ENCODE data around the gene CNTLN. TPM values are rescaled to one million over a fixed set of nuclear protein-coding genes. Genes with fewer than 3 reads are reported as not detected.

CNTLN gene
- total and polyA plus RNA-seq, 2 donors (not counting 1 experiment from before 2014, with no cell fraction given): 9.1 to 13.0 TPM

GRCh38 chr9:17367035-17367434 lies 232.2 kb downstream of the CNTLN start:
- DNase-seq (ENCODE audit: low read depth in 2 of 2): no peak
- H3K9me3 ChIP-seq (ENCODE audit: control insufficient read depth, insufficient read depth, low read depth, low read length): no peaks in the 10 kb centered on the region
- no peak overlapping the region for H3K4me3 ChIP-seq (replicated peaks in 1 of 4; ENCODE audit: control extremely low read depth in 1 of 4, insufficient read depth in 1 of 4, low read depth in 3 of 4, low read length in 4 of 4)
- H3K36me3 ChIP-seq (ENCODE audit: control insufficient read depth, insufficient read depth, low read length): no peaks in the 10 kb centered on the region
- H2AFZ ChIP-seq (ENCODE audit: low read length): no peak overlapping the region
- TF ChIP-seq EZH2 (IDR thresholded peaks at IDR 0.05; ENCODE audit: low read length, missing control alignments) (no peak), CTCF (conservative IDR thresholded peaks at IDR 0.05 in 1 of 2, IDR thresholded peaks at IDR 0.05 in 1 of 2; ENCODE audit: low read depth in 1 of 2, low read length in 2 of 2) (no peak)
- no peak overlapping the region for H3K4me2 ChIP-seq (ENCODE audit: extremely low read depth, insufficient read depth, low read length)
- H3K9ac ChIP-seq (ENCODE audit: insufficient read depth, low read length): no peak overlapping the region
- H4K20me1 ChIP-seq (ENCODE audit: control insufficient read depth, extremely low read depth, insufficient read depth, low read length): no peaks in the 10 kb centered on the region
- no peak overlapping the region for H3K27ac ChIP-seq (ENCODE audit: insufficient read depth, low read length)
- H3K79me2 ChIP-seq (ENCODE audit: control insufficient read depth, insufficient read depth, low read length): no peaks in the 10 kb centered on the region
- H3K4me1 ChIP-seq (ENCODE audit: control insufficient read depth, extremely low read depth, insufficient read depth, low read length): no peaks in the 10 kb centered on the region
- H3K27me3 ChIP-seq (ENCODE audit: control insufficient read depth, insufficient read depth, low read length): no peaks in the 10 kb centered on the region

GRCh38 chr9:17380126-17380861 lies 245.5 kb downstream of the CNTLN start:
- no peak overlapping the region for H3K27ac ChIP-seq (ENCODE audit: insufficient read depth, low read length)
- H3K36me3 ChIP-seq (ENCODE audit: control insufficient read depth, insufficient read depth, low read length): no peaks in the 10 kb centered on the region
- no peaks in the 10 kb centered on the region for H3K27me3 ChIP-seq (ENCODE audit: control insufficient read depth, insufficient read depth, low read length)
- H4K20me1 ChIP-seq (ENCODE audit: control insufficient read depth, extremely low read depth, insufficient read depth, low read length): no peaks in the 10 kb centered on the region
- no peak overlapping the region for H3K4me2 ChIP-seq (ENCODE audit: extremely low read depth, insufficient read depth, low read length)
- H3K4me1 ChIP-seq (ENCODE audit: control insufficient read depth, extremely low read depth, insufficient read depth, low read length): no peaks in the 10 kb centered on the region
- no peak for DNase-seq (ENCODE audit: low read depth in 2 of 2)
- no peak overlapping the region for H3K4me3 ChIP-seq (replicated peaks in 1 of 4; ENCODE audit: control extremely low read depth in 1 of 4, insufficient read depth in 1 of 4, low read depth in 3 of 4, low read length in 4 of 4)
- TF ChIP-seq EZH2 (IDR thresholded peaks at IDR 0.05; ENCODE audit: low read length, missing control alignments) (no peak), CTCF (conservative IDR thresholded peaks at IDR 0.05 in 1 of 2, IDR thresholded peaks at IDR 0.05 in 1 of 2; ENCODE audit: low read depth in 1 of 2, low read length in 2 of 2) (no peak)
- H3K79me2 ChIP-seq (ENCODE audit: control insufficient read depth, insufficient read depth, low read length): no peaks in the 10 kb centered on the region
- H3K9ac ChIP-seq (ENCODE audit: insufficient read depth, low read length): no peak overlapping the region
- no peak overlapping the region for H2AFZ ChIP-seq (ENCODE audit: low read length)
- no peaks in the 10 kb centered on the region for H3K9me3 ChIP-seq (ENCODE audit: control insufficient read depth, insufficient read depth, low read depth, low read length)

GRCh38 chr9:17387565-17387964 lies 252.7 kb downstream of the CNTLN start:
- Histone ChIP-seq H3K4me1 (ENCODE audit: control insufficient read depth, extremely low read depth, insufficient read depth, low read length) (no peaks in the 10 kb centered on the region), H3K9me3 (ENCODE audit: control insufficient read depth, insufficient read depth, low read depth, low read length) (no peaks in the 10 kb centered on the region), H3K36me3 (ENCODE audit: control insufficient read depth, insufficient read depth, low read length) (no peaks in the 10 kb centered on the region), H3K4me2 (ENCODE audit: extremely low read depth, insufficient read depth, low read length) (no peak overlapping the region), H3K4me3 (replicated peaks in 1 of 4; ENCODE audit: control extremely low read depth in 1 of 4, insufficient read depth in 1 of 4, low read depth in 3 of 4, low read length in 4 of 4) (no peak overlapping the region), H3K79me2 (ENCODE audit: control insufficient read depth, insufficient read depth, low read length) (no peaks in the 10 kb centered on the region), H3K27ac (ENCODE audit: insufficient read depth, low read length) (no peak overlapping the region), H2AFZ (ENCODE audit: low read length) (no peak overlapping the region), H3K27me3 (ENCODE audit: control insufficient read depth, insufficient read depth, low read length) (no peaks in the 10 kb centered on the region), H3K9ac (ENCODE audit: insufficient read depth, low read length) (no peak overlapping the region), H4K20me1 (ENCODE audit: control insufficient read depth, extremely low read depth, insufficient read depth, low read length) (no peaks in the 10 kb centered on the region)
- TF ChIP-seq EZH2 (IDR thresholded peaks at IDR 0.05; ENCODE audit: low read length, missing control alignments) (no peak), CTCF (conservative IDR thresholded peaks at IDR 0.05 in 1 of 2, IDR thresholded peaks at IDR 0.05 in 1 of 2; ENCODE audit: low read depth in 1 of 2, low read length in 2 of 2) (no peak)
- no peak for DNase-seq (ENCODE audit: low read depth in 2 of 2)
